Measurements from ENCODE around the gene STARD7. TPM values are rescaled to one million over a fixed set of nuclear protein-coding genes. Genes with fewer than 3 reads are reported as not detected.

The STARD7 gene
- polyA plus RNA-seq, 1 donor (not counting 4 experiments of a cell fraction or from before 2014, with no cell fraction given): 73.4 TPM

DNA sequence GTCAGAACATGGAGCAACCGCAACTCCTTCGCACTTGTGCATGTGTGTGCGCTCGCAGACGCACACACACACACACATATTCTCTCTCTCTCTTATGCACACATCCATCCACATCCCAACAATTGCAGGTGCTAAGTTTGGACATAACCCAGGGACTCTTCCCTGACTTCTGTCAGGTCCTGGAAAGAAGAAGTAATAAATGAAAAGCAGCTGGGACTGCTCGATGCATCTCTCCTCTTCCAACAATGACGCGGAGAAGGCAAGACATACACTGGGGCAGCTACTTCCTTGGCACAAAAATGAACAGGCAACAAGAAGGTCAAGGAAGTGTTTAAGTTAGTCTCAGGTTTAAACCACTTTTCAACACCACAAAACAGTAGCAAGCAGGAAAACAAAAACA, 23.6 kb downstream of the STARD7 start:
- Histone ChIP-seq H3K4me2 (ENCODE audit: control insufficient read depth, extremely low read depth, insufficient read depth, low read depth, low read length) (no peak overlapping the region), H3K27ac (ENCODE audit: control insufficient read depth, insufficient read depth, low read length) (no peak overlapping the region), H3K4me1 (ENCODE audit: control insufficient read depth, extremely low read depth, insufficient read depth, low read length) (no peaks in the 10 kb centered on the region), H3K9ac (ENCODE audit: control insufficient read depth, extremely low read depth, insufficient read depth, low read length) (no peak overlapping the region), H2AFZ (ENCODE audit: control insufficient read depth, low read length) (no peak overlapping the region), H3K79me2 (ENCODE audit: control insufficient read depth, insufficient read depth, low read length) (no peaks in the 10 kb centered on the region), H4K20me1 (ENCODE audit: control insufficient read depth, extremely low read depth, insufficient read depth, low read length) (no peaks in the 10 kb centered on the region), H3K27me3 (ENCODE audit: control insufficient read depth, extremely low read depth, insufficient read depth, low read length) (no peaks in the 10 kb centered on the region), H3K4me3 (ENCODE audit: control insufficient read depth in 2 of 3, extremely low read depth in 1 of 3, insufficient read depth in 2 of 3, low read depth in 1 of 3, low read length in 3 of 3) (no peak overlapping the region), H3K9me3 (ENCODE audit: control insufficient read depth, low read depth, low read length) (no peaks in the 10 kb centered on the region), H3K9me1 (ENCODE audit: control insufficient read depth, extremely low read depth, insufficient read depth, low read length) (no peaks in the 10 kb centered on the region), H3K36me3 (ENCODE audit: control insufficient read depth in 2 of 2, extremely low read depth in 1 of 2, insufficient read depth in 2 of 2, low read length in 2 of 2) (peaks cover 29 to 31% of the 10 kb centered on the region in 2 experiments)
- dilution Hi-C loops (cut with MboI; ENCODE audit: extremely low pct_ligation_motif_present, low sequenced_read_pairs): no loop called here
- TF ChIP-seq EZH2 (IDR thresholded peaks at IDR 0.05; ENCODE audit: low read length): no peak
- TF ChIP-seq, protein P1, sequence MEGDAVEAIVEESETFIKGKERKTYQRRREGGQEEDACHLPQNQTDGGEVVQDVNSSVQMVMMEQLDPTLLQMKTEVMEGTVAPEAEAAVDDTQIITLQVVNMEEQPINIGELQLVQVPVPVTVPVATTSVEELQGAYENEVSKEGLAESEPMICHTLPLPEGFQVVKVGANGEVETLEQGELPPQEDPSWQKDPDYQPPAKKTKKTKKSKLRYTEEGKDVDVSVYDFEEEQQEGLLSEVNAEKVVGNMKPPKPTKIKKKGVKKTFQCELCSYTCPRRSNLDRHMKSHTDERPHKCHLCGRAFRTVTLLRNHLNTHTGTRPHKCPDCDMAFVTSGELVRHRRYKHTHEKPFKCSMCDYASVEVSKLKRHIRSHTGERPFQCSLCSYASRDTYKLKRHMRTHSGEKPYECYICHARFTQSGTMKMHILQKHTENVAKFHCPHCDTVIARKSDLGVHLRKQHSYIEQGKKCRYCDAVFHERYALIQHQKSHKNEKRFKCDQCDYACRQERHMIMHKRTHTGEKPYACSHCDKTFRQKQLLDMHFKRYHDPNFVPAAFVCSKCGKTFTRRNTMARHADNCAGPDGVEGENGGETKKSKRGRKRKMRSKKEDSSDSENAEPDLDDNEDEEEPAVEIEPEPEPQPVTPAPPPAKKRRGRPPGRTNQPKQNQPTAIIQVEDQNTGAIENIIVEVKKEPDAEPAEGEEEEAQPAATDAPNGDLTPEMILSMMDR (optimal IDR thresholded peaks at IDR 0.05 in 1 of 3, IDR thresholded peaks at IDR 0.05 in 1 of 3, conservative IDR thresholded peaks at IDR 0.05 in 1 of 3; ENCODE audit: extremely low read depth in 1 of 3, insufficient read depth in 2 of 3, low read length in 3 of 3): no peak
- FAIRE-seq: no peak
- DNase-seq (ENCODE audit: low read depth, low spot score): no peak

DNA sequence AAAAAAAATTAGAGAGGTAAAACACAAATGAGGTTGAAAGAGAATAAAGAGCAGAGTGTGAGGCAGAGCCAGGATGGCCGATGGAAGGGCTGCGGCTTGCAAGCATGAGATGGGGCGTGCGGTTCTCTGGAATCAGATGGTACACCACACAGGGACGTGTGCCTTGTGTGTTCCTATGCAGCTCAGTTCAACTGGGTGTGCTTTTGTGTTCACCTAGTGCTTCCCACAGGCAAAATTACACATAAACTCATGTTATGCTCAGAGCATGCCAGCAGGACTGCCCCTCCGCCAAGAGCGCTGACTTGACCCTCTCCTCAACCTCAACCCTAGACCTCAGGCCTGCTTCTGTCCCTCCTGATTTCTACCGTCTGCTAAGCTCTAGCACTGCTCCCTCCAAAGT, 24.4 kb downstream of the STARD7 start:
- no peak overlapping the region for H2AFZ ChIP-seq (ENCODE audit: control insufficient read depth, low read length)
- H3K4me3 ChIP-seq (ENCODE audit: control insufficient read depth in 2 of 3, extremely low read depth in 1 of 3, insufficient read depth in 2 of 3, low read depth in 1 of 3, low read length in 3 of 3): no peak overlapping the region
- DNase-seq (ENCODE audit: low read depth, low spot score): no peak
- no peak overlapping the region for H3K4me2 ChIP-seq (ENCODE audit: control insufficient read depth, extremely low read depth, insufficient read depth, low read depth, low read length)
- H3K27me3 ChIP-seq (ENCODE audit: control insufficient read depth, extremely low read depth, insufficient read depth, low read length): no peaks in the 10 kb centered on the region
- H3K9me1 ChIP-seq (ENCODE audit: control insufficient read depth, extremely low read depth, insufficient read depth, low read length): no peaks in the 10 kb centered on the region
- H3K4me1 ChIP-seq (ENCODE audit: control insufficient read depth, extremely low read depth, insufficient read depth, low read length): no peaks in the 10 kb centered on the region
- no peak overlapping the region for H3K27ac ChIP-seq (ENCODE audit: control insufficient read depth, insufficient read depth, low read length)
- TF ChIP-seq, protein P1 (optimal IDR thresholded peaks at IDR 0.05 in 1 of 3, IDR thresholded peaks at IDR 0.05 in 1 of 3, conservative IDR thresholded peaks at IDR 0.05 in 1 of 3; ENCODE audit: extremely low read depth in 1 of 3, insufficient read depth in 2 of 3, low read length in 3 of 3): no peak
- TF ChIP-seq EZH2 (IDR thresholded peaks at IDR 0.05; ENCODE audit: low read length): no peak
- no peaks in the 10 kb centered on the region for H3K79me2 ChIP-seq (ENCODE audit: control insufficient read depth, insufficient read depth, low read length)
- no peaks in the 10 kb centered on the region for H3K9me3 ChIP-seq (ENCODE audit: control insufficient read depth, low read depth, low read length)
- H4K20me1 ChIP-seq (ENCODE audit: control insufficient read depth, extremely low read depth, insufficient read depth, low read length): no peaks in the 10 kb centered on the region
- no peak for FAIRE-seq
- H3K9ac ChIP-seq (ENCODE audit: control insufficient read depth, extremely low read depth, insufficient read depth, low read length): no peak overlapping the region
- peaks cover 25 to 31% of the 10 kb centered on the region in 2 experiments for H3K36me3 ChIP-seq (ENCODE audit: control insufficient read depth in 2 of 2, extremely low read depth in 1 of 2, insufficient read depth in 2 of 2, low read length in 2 of 2)
- dilution Hi-C loops (cut with MboI; ENCODE audit: extremely low pct_ligation_motif_present, low sequenced_read_pairs): no loop called here
